H1 (cell line): ENCODE data around the gene RHEB. TPM values are rescaled to one million over a fixed set of nuclear protein-coding genes. Genes with fewer than 3 reads are reported as not detected.

Experiments
- CHD7 ChIP-seq: fragments of 300-600 bp; sonication (generic); IDR thresholded peaks from 2 replicates; pipeline ENCODE4 v1.7.1; 2012; ENCODE audit warnings: low read length, moderate library complexity, mild to moderate bottlenecking, inconsistent platforms; ENCODE audit not compliant: insufficient replicate concordance
- polyA plus RNA-seq, 7 experiments: library from polyadenylated mRNA; depleted of rRNA in 3 of 7; stranded (reverse) in 5 of 7; unstranded in 2 of 7; fragments of >200 nt in 5 of 7; fragments of 200-250 nt in 2 of 7; gene quantifications; 1 replicate in 5 of 7; 2 replicates in 1 of 7; 4 replicates in 1 of 7; pipeline versions ENCODE4 v1.2.1 to v1.2.3, GENCODE V29; 2011 to 2013; ENCODE audit warnings: missing spikeins in 2 of 7, mixed read lengths in 2 of 7
- total RNA-seq: library from RNA; stranded (reverse); fragmentation: NEBNext Ultra II Directional; extraction: Animal tissue kit (Norgen Biotek cat#: 25700); gene quantifications from 2 replicates; pipeline ENCODE4 v1.2.1, GENCODE V29; 2021

Gene RHEB
- total and polyA plus RNA-seq, 2 of the 8 experiments (the other 6 are each of a cell fraction or from before 2014, with no cell fraction given): 60.8 to 132 TPM

- no peak for TF ChIP-seq CHD7
Measured at GRCh38 chr7:151540146-151540545, 20.5 kb upstream of the RHEB start (continued).
